Calu3 (cell line): ENCODE measurements around the gene PAPPA. TPM values are rescaled to one million over a fixed set of nuclear protein-coding genes. Genes with fewer than 3 reads are reported as not detected.
A peak's percentile ranks its signal among the peaks of the same experiment; 100 is the strongest.

ENCODE experiments used
- BruUV-seq: library from RNA; stranded (reverse); fragments of 400-500 nt; replicated peaks from 2 replicates; lab custom pipeline; 2021; lab: Mats Ljungman, UMichigan
- CTCF ChIA-PET: fragments of 300-600 bp; sonication (Branson Sonifier 250); formaldehyde crosslinking; loops from one replicate; lab custom pipeline; 2022; ENCODE audit warnings: antibody characterized with exemption; lab: Charles Lee
- DNase-seq: peaks from one replicate; pipeline ENCODE4 v3.0.0; 2022
- H3K27ac Mint-ChIP-seq: one replicate; pipeline ENCODE4 v1.8.0; 2022; ENCODE audit warnings: mixed read lengths; ENCODE audit not compliant: unreplicated experiment
- H3K27me3 Mint-ChIP-seq: one replicate; pipeline ENCODE4 v1.8.0; 2022; ENCODE audit warnings: mixed read lengths; ENCODE audit not compliant: unreplicated experiment
- H3K36me3 Mint-ChIP-seq: one replicate; pipeline ENCODE4 v1.8.0; 2022; ENCODE audit warnings: mild to moderate bottlenecking, moderate library complexity, mixed read lengths; ENCODE audit not compliant: insufficient read depth, unreplicated experiment
- H3K4me1 Mint-ChIP-seq: one replicate; pipeline ENCODE4 v1.8.0; 2022; ENCODE audit warnings: mild to moderate bottlenecking, low read depth, mixed read lengths; ENCODE audit not compliant: unreplicated experiment
- H3K4me3 Mint-ChIP-seq: one replicate; pipeline ENCODE4 v1.8.0; 2022; ENCODE audit warnings: mild to moderate bottlenecking, low read depth, moderate library complexity, mixed read lengths; ENCODE audit not compliant: unreplicated experiment
- H3K9me3 Mint-ChIP-seq: one replicate; pipeline ENCODE4 v1.8.0; 2022; ENCODE audit warnings: low read depth, mixed read lengths; ENCODE audit not compliant: unreplicated experiment
- intact Hi-C: fragments of 100-400 bp; cut with micrococcal nuclease; formaldehyde crosslinking; loops from one replicate; pipeline ENCODE4 v1.10.0; 2022; ENCODE audit not compliant: unreplicated experiment
- total RNA-seq: library from RNA; stranded (reverse); gene quantifications from 2 replicates; pipeline ENCODE4 v1.2.3, GENCODE V29; 2022
- TF ChIP-seq, protein P1 (sequence below): fragments of 200-600 bp; IDR thresholded peaks from one replicate; pipeline ENCODE4 v1.8.0; 2022; ENCODE audit warnings: antibody characterized with exemption; ENCODE audit not compliant: unreplicated experiment

PAPPA gene
- total RNA-seq, 1 experiment from 2014 or later = not detected

DNA sequence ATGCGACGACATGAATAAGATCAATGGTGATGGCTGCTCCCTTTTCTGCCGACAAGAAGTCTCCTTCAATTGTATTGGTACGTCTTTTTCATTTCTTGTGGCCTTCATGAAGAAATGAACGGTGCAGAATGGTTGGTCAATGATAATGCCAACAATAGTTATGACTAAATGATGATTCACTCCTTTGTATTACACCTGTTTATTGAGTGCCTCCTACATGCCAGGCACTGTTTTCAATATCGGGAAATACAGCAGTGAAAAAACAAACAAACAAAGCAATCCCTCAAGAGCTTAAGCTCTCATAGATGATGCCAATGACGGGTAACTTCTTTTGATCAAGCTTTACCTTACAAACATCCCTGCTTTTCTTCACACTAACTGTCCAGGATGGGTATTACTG is 117.7 kb downstream of the PAPPA start:
- Mint-ChIP-seq H3K9me3 (peaks cover 3% of the 10 kb centered on the region), H3K4me3 (no peak overlapping the region), H3K36me3 (no peaks in the 10 kb centered on the region), H3K27me3 (no peaks in the 10 kb centered on the region), H3K27ac (no peak overlapping the region), H3K4me1 (no peaks in the 10 kb centered on the region)
- CTCF ChIA-PET = no interaction called here
- DNase-seq = no peak
- TF ChIP-seq, protein P1, sequence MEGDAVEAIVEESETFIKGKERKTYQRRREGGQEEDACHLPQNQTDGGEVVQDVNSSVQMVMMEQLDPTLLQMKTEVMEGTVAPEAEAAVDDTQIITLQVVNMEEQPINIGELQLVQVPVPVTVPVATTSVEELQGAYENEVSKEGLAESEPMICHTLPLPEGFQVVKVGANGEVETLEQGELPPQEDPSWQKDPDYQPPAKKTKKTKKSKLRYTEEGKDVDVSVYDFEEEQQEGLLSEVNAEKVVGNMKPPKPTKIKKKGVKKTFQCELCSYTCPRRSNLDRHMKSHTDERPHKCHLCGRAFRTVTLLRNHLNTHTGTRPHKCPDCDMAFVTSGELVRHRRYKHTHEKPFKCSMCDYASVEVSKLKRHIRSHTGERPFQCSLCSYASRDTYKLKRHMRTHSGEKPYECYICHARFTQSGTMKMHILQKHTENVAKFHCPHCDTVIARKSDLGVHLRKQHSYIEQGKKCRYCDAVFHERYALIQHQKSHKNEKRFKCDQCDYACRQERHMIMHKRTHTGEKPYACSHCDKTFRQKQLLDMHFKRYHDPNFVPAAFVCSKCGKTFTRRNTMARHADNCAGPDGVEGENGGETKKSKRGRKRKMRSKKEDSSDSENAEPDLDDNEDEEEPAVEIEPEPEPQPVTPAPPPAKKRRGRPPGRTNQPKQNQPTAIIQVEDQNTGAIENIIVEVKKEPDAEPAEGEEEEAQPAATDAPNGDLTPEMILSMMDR = no peak
- intact Hi-C loops = no loop called here
- BruUV-seq = no TSS peak

DNA sequence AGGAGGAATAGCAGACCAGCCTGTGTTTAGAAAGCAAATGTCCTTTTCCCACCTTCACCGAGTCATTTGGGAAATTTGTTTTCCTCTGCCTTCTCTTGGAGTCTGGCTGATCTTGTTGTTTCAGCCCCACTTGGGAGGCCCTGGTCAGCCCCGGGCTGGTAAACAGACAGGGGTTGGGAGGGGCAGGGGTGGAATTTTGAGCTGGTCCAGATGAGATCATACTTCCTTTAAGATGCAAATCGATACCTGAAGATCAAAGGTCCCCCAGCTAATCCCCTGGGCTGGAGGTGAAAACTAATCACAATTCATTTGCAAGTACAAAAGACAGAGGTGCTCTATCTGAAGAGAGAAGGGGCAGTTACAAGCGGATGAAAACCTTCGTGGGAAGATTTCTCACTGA is 118.4 kb downstream of the PAPPA start:
- H3K36me3 Mint-ChIP-seq = no peaks in the 10 kb centered on the region
- H3K27me3 Mint-ChIP-seq = no peaks in the 10 kb centered on the region
- peaks cover 3% of the 10 kb centered on the region for H3K9me3 Mint-ChIP-seq
- no peaks in the 10 kb centered on the region for H3K4me1 Mint-ChIP-seq
- no peak overlapping the region for H3K27ac Mint-ChIP-seq
- no peak overlapping the region for H3K4me3 Mint-ChIP-seq
- no TSS peak for BruUV-seq
- intact Hi-C loops = no loop called here
- peak; percentile 1 for DNase-seq
- TF ChIP-seq, protein P1 = no peak
- CTCF ChIA-PET = no interaction called here

DNA sequence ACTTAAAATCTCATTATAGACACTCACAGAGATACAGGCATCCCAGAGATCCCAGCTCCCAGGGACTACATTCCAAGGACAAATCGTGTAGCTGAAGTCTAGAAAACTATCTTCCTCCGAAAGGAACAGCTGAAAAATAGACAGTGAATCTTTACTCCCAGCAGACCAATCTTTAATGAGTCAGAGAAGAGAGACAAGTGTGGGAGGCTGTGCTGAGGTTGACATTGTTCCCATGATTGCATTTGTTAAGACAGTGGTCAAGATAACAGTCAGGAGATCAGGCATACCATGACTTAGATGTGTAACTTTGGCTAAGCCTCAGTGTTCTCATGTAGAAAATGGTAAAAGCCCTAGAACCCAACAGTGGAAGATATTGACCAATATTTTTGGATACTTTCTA is 120.7 kb downstream of the PAPPA start:
- Mint-ChIP-seq H3K27me3 (no peaks in the 10 kb centered on the region), H3K4me3 (no peak overlapping the region), H3K36me3 (no peaks in the 10 kb centered on the region), H3K9me3 (peaks cover 7% of the 10 kb centered on the region), H3K4me1 (no peaks in the 10 kb centered on the region), H3K27ac (no peak overlapping the region)
- TF ChIP-seq, protein P1 = no peak
- intact Hi-C loops = no loop called here
- BruUV-seq = no TSS peak
- CTCF ChIA-PET = no interaction called here
- no peak for DNase-seq

DNA sequence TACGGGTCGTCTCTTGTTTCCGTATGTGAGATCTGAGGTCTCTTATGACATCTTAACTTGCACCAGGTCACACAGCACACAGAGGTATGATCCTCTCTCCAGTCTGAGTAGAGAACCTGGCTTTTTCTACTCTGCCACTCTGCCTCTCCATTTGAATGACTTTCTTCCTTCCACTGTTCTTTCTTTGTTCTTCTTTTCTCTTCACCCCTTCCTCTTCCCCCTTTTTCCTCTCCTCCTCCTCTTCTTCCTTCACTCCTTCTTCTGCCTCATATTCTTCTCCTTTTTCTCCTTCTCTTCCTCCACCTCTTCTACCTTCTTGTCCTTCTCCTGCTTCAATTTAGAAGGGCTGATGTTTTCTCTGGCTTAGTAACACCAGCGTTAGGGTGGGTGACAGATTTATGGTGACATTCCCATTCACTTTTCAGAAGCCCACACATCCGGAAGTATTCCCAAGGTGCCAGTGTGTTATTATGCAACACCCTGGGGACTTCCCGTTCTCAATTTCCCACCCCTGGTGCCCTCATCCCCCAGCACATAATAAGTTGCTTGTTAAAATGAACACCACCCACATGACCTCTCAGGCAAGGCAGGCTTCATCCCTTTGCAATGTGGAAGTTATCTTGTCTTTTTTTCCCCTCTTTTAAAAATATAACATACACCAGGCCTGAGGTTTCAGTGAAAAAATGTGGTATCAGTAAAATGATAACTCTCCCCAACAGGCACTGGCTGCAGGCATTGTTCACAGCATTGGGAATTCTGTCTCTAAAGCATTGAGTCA is 122.0 kb downstream of the PAPPA start:
- no peak overlapping the region for H3K27ac Mint-ChIP-seq
- H3K27me3 Mint-ChIP-seq = no peaks in the 10 kb centered on the region
- TF ChIP-seq, protein P1 = no peak
- peaks cover 10% of the 10 kb centered on the region for H3K9me3 Mint-ChIP-seq
- intact Hi-C loops = no loop called here
- H3K36me3 Mint-ChIP-seq = no peaks in the 10 kb centered on the region
- no peak for DNase-seq
- no peak overlapping the region for H3K4me3 Mint-ChIP-seq
- no peaks in the 10 kb centered on the region for H3K4me1 Mint-ChIP-seq
- no TSS peak for BruUV-seq
- CTCF ChIA-PET = no interaction called here
